T-helper 2 cell (primary cell): ENCODE data around the gene TFEB.

Experiments used
- DNase-seq, 5 experiments: peaks; one replicate each; pipeline versions ENCODE4 v3.0.0 to v3.0.0-alpha.2; 2012 to 2022

Gene TFEB

GRCh38 chr6:41673704-41674000 lies 61.8 kb downstream of the TFEB start:
- no peak for DNase-seq

DNA sequence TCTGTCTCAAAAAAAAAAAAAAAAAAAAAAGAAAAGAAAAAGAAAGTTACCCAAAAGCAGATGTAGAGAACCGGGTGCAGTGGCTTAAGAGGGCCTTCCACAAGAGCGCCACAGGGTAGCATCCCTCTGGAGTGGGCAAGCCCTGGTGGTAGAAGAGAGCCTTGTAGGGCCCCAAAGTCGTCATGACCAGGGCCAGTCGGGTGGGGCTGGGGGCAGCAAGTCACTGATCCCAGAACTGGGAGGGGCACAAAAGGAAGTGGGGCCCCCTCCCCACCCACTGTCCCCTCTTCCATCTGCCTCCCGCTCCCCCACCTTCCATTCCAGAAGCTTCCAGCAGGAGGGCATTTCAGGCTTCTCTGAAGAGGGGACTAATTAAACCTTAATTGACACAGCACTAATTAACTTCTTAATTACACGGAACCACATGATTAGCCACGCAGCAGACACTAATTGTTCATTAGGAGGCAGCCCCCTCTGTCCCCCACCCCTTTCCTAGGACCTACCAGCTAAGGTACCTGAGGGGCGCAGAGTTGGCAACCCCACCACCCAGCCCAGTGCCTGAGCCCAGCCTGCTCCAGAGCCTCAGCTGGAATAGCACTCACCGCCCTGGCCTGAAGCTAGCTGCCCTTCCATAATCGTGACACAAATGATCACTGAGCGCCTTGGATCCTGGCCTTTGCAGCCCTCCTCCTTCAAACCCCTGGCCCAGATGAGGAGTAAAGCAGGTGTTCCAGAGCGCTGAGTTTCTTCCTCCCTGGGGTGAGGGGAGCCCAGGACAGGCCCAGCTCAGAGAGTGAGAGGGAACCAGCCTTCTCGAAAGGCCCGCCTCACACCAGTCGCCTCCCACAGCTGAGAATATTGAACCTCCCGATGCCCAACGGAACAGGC lies 62.3 kb downstream of the TFEB start:
- DNase-seq = no peak

DNA sequence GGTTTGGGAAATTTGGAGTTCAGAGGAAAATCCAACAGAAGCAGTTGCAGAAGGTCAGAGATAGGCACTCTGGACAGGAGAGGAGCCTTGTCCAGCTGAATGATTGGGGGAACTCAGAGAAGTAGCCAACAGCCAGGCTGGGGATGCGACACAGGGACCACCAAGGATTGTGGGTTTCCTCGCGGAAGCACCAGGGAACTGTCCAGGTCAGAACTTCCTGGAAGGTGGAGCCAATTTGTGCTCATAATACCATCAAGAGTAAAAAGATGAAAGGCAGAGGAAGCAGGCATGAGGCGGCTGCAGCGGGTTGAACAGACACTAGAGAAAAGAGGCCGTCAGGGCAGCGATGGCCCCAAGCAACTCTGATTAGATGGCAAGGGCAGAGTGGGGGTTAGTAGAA lies 63.4 kb downstream of the TFEB start:
- no peak for DNase-seq

- no peak for DNase-seq
These were observed 64.0 kb downstream of the TFEB start for GRCh38 chr6:41671376-41671775.

DNA sequence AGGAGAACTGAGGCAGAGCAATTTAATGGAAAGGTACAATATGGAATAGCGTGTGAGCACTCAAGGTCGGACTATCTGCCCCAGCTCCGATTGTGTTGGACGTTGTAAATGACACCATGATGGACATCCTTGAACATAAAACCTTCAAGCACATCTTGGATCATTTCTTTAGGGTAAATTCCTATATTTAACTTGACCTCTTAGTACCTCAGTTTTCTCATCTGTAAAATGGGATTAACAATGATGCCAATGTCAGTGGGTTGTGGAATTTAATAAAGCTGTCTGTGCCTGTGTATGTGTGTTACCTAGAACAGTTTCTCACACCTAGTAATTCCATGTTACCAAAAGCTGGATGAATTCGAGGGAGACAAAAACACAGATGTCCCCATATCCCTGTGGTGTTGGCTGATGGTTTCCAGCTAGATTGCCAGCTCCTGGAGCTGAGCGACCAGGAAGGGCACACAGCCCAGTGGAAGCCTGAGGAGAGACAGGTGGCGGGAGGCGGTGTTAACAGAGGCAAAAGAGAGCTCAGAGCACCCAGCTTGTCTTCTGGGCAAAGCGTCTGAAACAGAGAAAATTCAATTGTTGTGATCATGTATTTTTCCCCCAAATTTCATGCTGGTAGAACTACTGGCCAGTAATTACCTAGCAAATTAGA lies 64.6 kb downstream of the TFEB start:
- DNase-seq = no peak

GRCh38 chr6:41668968-41669367 lies 66.4 kb downstream of the TFEB start:
- DNase-seq = no peak

DNA sequence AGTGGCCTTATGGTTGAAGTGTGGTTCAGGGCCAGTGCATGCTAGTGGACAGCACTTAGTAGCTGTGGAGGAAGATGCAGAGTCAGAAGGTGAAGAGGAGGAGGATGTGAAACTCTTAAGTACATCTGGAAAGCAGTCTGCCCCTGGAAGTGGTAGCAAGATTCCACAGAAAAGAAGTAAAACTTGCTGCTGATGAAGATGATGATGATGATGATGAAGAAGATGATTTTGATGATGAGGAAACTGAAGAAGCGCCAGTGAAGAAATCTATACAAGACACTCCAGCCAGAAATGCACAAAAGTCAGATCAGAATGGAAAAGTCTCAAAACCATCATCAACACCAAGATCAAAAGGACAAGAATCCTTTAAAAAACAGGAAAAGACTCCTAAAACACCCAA lies 68.2 kb downstream of the TFEB start:
- no peak for DNase-seq

DNA sequence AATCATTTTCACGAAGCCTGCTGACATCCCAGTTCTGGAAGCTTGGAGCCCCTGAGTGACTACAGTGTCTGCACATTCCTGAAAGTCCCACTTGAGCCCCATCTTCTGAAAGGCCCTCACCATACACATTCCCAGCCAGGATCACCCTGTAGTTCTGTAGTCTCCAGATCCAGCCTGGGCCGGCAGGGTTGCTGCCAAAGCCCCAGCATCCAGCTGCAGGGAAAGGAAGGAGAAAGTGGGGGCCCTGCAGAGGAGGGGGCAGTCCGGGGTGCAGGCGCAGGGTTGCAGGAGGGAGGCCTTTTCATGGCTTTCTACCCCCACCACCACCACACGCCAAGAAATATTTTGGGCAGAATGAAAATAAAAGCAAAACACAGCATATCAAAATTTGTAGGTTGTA lies 71.1 kb downstream of the TFEB start:
- no peak for DNase-seq

DNA sequence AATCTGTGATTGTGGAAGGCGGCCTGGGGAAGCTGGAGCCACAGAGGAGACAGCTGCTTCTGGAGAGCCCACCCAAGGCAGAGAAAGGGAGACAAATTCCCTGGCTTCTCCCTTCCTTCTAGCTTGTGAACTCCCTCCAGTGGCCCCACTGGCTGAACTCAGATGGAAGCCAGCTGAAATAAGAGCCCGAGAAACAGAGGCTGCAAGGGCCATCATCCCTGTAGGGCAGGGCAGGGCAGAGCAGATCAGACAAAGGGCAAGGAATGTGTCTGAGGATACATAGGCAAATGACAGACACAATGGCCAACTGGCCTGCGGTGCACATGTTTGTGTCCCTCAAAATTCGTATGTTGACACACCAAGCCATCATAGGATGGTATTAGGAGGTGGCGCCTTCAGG lies 71.8 kb downstream of the TFEB start:
- no peak for DNase-seq

DNA sequence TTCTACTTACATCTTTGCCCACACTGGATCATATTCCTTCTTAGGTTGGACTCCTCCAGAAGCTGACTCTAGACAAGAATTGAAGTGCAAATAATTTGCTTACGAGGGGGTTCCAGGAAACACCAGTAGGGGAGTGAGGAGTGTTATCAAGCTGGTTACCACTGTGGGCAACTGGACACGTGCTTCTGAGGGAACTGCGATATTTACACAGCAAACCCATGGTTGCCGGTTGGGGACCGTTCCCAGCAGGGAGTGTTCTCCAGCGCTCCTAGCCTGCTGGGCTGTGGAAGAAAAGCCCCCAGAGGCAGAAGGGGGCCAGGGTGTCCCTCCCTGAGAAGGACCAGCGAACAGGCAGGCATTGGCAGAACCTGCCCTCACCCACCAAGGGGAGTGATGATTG lies 75.5 kb downstream of the TFEB start:
- DNase-seq = no peak

DNA sequence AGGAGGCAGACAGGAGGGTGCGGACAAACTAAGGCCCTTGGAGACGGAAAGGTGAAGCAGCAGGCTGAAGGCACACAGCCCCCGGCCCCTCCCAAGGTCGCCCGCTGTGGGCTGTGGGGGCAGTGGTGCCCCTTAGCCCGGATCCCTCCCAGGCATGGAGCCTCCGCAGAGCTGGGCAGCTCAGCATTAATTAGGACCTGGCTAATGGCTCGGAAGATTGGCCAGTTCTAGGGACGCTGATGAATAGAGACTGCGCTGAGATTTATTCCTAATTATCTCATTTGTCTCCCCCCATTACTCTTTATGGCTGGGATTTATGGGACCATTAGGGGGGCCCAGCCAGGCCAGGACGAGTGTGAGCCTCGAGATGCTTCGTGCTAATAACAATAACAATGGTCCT lies 76.8 kb downstream of the TFEB start:
- no peak for DNase-seq

DNA sequence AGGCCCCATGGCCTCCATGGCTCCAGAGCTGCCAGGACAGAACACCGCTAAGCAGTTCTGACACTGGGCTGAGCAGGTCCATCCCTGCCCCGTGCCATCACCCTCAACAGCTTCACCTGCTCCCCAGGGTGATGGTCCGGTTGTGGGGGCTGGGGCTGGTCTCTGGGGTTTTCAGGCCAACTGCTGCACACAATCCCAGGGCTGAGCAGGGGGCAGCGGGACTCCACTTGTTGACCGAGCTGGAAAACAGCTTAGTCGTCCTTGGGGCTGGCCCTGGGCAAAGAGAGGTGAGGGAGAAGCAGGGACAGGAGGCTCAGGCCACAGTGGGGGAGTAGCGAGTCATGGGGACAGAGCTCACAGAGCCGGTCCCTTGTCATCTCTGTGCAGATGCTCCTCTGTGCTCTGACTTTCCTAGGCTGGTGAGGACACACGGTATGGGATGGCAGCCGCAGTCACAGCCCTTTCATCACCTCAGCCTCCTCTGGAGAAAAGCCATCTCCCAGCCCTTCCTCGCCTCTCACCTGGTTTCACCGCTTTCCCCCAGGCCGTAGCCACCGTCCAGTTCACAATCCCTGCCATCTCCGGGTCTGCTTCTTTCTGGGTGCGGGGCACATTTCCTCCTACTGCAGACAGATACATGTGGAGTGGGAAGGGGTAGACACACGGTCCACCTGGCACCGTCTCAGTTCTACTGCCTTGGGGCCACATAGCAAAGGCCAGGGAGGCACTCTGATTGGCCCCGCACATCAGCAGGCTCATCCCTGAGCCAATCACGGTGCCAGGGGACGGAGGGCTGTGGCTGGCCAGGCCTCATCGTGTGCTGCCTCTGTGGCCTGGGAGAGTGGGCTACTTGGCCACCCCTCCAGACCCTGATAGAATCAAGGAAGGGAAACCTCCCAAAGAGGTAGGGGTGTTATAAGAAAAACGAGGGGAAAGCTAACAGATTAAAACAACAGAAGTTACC lies 78.0 kb downstream of the TFEB start:
- DNase-seq = no peak

DNA sequence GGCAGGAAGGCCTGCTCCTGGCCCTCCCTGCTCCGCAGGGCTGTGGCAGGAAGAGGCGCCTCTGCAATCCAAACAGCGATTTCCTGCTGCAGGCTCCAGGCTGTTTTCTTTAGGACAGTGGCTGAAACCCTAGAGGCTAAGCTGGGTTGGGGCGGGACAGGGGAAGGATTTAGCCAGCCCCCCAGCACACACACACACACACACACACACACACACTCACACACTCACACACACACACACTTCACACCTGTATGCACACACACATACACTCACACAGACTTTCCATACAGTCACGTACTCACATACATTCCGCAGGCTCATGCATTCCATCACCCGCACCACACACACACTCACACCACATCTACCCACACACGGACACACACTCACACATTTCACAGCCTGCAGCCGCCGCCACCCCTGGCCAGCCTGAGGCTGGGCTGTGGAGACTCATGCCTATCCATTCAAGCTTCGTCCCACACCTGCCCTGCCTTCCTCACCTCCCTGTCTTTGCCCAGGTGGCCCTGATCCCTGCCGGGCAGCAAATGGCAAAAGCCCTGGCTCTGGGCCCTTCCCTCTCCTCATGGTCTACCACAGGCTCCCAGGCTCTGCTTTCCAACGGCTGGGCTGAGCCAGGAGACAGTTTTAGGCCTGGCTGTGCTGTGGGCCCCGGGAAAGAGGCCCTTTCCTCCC lies 79.3 kb downstream of the TFEB start:
- no peak for DNase-seq

DNA sequence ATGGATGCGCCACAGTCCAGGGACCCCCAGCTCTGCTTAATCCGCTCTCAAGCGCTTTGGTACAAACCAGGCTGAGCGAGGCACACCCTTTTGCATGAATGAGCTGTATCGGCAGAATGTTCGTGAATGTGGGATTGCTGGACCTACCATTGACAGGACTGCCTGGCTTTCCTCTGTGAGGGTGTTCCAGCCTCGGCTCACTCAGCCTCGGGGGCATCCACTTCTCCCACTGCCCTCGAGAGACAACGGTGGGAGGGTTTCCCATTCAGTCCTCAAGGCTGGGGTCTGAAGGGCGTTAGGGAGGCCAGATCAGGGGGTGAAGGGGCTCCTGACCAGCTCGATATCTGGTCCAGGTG lies 79.8 kb downstream of the TFEB start:
- DNase-seq = no peak

DNA sequence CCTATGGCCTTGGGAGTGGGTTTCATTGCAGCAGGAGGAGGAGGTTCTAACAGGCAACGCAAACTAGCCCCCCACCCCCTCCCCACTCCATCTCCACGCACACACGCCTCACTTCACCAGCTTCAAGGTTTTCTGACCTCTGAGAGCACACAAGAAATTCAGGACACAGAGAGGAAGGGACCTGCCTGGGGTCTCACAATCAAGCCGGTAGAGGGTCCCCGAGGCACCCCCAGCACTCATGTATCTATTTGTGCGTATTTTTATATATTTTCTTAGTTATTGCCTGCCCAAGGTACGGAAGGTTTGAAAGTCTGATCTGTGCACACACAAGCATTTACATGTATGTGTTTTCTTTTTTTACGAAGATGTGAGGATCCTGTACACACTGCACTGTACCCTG lies 80.2 kb downstream of the TFEB start:
- no peak for DNase-seq

DNA sequence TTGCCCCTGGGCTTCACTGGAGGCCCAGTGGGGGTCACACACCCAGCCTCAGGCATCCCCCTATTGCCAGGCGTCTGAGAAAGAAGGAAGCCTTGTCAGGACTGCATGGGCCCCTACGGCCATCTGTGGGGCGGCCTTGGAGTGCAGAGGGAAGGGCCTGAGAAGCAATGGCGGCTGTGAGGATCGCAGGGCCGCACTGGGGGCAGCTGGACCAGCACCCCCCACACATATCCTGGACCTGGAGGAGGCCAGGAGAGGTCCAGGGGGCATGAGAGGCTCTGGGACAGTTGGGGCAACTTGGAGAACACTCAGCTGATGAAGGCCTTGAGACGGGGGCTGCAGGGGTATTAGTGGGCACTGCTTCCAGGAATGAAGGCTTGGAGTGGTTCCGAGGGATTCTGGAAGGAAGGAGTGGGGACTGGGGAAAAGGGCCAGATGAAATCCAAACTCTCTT lies 80.7 kb downstream of the TFEB start:
- no peak for DNase-seq

GRCh38 chr6:41654151-41654697 lies 81.2 kb downstream of the TFEB start:
- DNase-seq = no peak

DNA sequence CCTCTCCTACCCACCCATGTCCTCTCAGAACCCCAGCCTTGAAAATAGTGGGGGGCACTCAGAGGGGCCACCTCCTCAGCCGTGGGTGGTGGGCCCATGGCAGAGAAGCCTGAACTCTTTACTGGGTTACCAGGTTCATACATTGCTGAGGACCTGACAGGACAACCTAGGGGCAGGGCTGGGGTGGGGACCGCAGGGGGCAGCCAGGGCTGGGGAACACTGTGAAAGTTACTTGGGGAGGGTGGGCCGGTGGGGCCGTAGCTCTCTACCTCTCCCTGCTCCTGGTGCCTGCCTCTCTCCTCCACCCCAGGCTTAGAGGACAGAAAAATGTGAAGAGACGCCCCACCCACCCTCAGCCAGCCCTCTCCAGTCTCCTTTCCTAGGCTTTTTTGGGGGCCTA lies 81.7 kb downstream of the TFEB start:
- DNase-seq = no peak

GRCh38 chr6:41652866-41653652 lies 82.3 kb downstream of the TFEB start:
- DNase-seq = no peak

GRCh38 chr6:41651962-41652657 lies 83.3 kb downstream of the TFEB start:
- DNase-seq = no peak
